Stimulated activated CD8-positive, alpha-beta memory T cell treated with anti-CD3 and anti-CD28 coated beads, Interleukin-2, amount 100 ng/mL, for 48 hours (primary cell): ENCODE results near the gene KHSRP.
"Not testable (repeated sequence)": the region's sequence is repeated elsewhere in the genome, so short reads cannot be mapped to it uniquely, and the experiment has no call there.

Experiments used
- DNase-seq, 2 donors: peaks; one replicate each; pipeline ENCODE4 v3.0.0-alpha.2; 2020; ENCODE audit warnings: low read depth in 2 of 2

KHSRP gene

GRCh38 chr19:6452223-6452614, 27.6 kb upstream of the KHSRP start:
- DNase-seq: no peak

- no peak for DNase-seq
Measured at GRCh38 chr19:6451583-6452222, 27.1 kb upstream of the KHSRP start.

GRCh38 chr19:6450166-6450565, 25.6 kb upstream of the KHSRP start:
- DNase-seq: no peak

GRCh38 chr19:6448045-6448444, 23.4 kb upstream of the KHSRP start:
- no peak for DNase-seq

- no peak for DNase-seq
Measured at GRCh38 chr19:6446452-6446851, 21.8 kb upstream of the KHSRP start.

GRCh38 chr19:6443986-6444385, 19.4 kb upstream of the KHSRP start:
- no peak for DNase-seq

GRCh38 chr19:6442087-6442688, 17.6 kb upstream of the KHSRP start:
- DNase-seq: no peak

- no peak for DNase-seq
Measured at GRCh38 chr19:6440905-6441304, 16.3 kb upstream of the KHSRP start.

GRCh38 chr19:6439743-6440142, 15.1 kb upstream of the KHSRP start:
- DNase-seq: no peak

- DNase-seq: no peak
Measured at GRCh38 chr19:6433663-6434062, 9.1 kb upstream of the KHSRP start, which contains the start of gene SLC25A41. TSS of gene SLC25A41 (minus strand) at chr19:6433763. CDS start at chr19:6433693, 70 bp downstream.

GRCh38 chr19:6433165-6433564, 8.6 kb upstream of the KHSRP start:
- DNase-seq: no peak

- no peak for DNase-seq
Measured at GRCh38 chr19:6431891-6432290, 7.3 kb upstream of the KHSRP start.

- no peak for DNase-seq
Measured at GRCh38 chr19:6429419-6430221, 5.0 kb upstream of the KHSRP start.

- DNase-seq: not testable (repeated sequence)
Measured at GRCh38 chr19:6428692-6429418, 4.2 kb upstream of the KHSRP start.

- no peak for DNase-seq
Measured at GRCh38 chr19:6427131-6427530, 2.5 kb upstream of the KHSRP start.

GRCh38 chr19:6425732-6426620, 1.4 kb upstream of the KHSRP start:
- DNase-seq: no peak

GRCh38 chr19:6424939-6425731, 524 bp upstream of the KHSRP start:
- DNase-seq: peak; percentile 98

- peak in 1 of 2 donors; percentile 23 for DNase-seq
Measured at GRCh38 chr19:6423499-6424194, 964 bp downstream of the KHSRP start.
